A549 treated with CpdA at 1 μM for 4 hours (cell line): ENCODE results near the gene SIX6. TPM values are rescaled to one million over a fixed set of nuclear protein-coding genes. Genes with fewer than 3 reads are reported as not detected.

Experiments
- total RNA-seq: library from RNA; stranded (reverse); fragments of 200-300 nt; extraction: Qiagen RNA extraction; gene quantifications from 5 replicates; pipeline ENCODE4 v1.2.3, GENCODE V29; 2022; ENCODE audit warnings: low read depth

SIX6 gene
- total RNA-seq, result not detected in 5 replicates

GRCh38 chr14:60508707-60509437 lies at the start of gene SIX6:
TSS of gene SIX6 (plus strand) at chr14:60509146. CDS start at chr14:60509399, 253 bp downstream.

GRCh38 chr14:60485598-60486251 lies 23.2 kb upstream of the SIX6 start, which contains the start of gene C14orf39:
TSS of gene C14orf39 (minus strand) at chr14:60486063. CDS start at chr14:60485078, 985 bp downstream.

Other genes starting within 250 kb of the SIX6 start
- not detected in 5 replicates for gene C14orf39, start 23.1 kb upstream of the SIX6 start, total RNA-seq
- 6.1 to 8.5 TPM (median 7.8 TPM) in 5 replicates for gene SIX1, start 140.3 kb downstream of the SIX6 start, total RNA-seq
- 2.1 to 4.1 TPM (median 3.4 TPM) in 5 replicates for gene SIX4, start 215.2 kb downstream of the SIX6 start, total RNA-seq
- 38.1 to 56.9 TPM (median 41.9 TPM) in 5 replicates for gene MNAT1, start 225.6 kb downstream of the SIX6 start, total RNA-seq